Measurements from ENCODE around the gene GSTM5. TPM values are rescaled to one million over a fixed set of nuclear protein-coding genes. Genes with fewer than 3 reads are reported as not detected.

The GSTM5 gene
- total and polyA plus RNA-seq, 2 of the 4 experiments (the other 2 are of a cell fraction): 0.36 to 1.2 TPM

GRCh38 chr1:109713636-109714035 lies 1.6 kb downstream of the GSTM5 start:
- no peak overlapping the region for H2AFZ ChIP-seq (replicated peaks; ENCODE audit: low read length, poor library complexity)
- no peak overlapping the region for H2BK5ac ChIP-seq (ENCODE audit: low read depth, low read length, poor library complexity, severe bottlenecking)
- no peak overlapping the region for H3K23ac ChIP-seq (ENCODE audit: low read depth, low read length)
- no peaks in the 10 kb centered on the region for H3K9me1 ChIP-seq (ENCODE audit: insufficient read depth, low read length)
- H4K8ac ChIP-seq (ENCODE audit: low read depth in 2 of 2, low read length in 2 of 2): no peak overlapping the region
- no peak overlapping the region for H3K4me2 ChIP-seq (ENCODE audit: low read depth, low read length)
- H3K14ac ChIP-seq (replicated peaks; ENCODE audit: low read depth, low read length): no peak overlapping the region
- BruUV-seq (replicated peaks): no TSS peak
- no peak for TF ChIP-seq CTCF (conservative IDR thresholded peaks at IDR 0.05; ENCODE audit: low read depth, low read length)
- TF ChIP-seq SMC3 (IDR thresholded peaks at IDR 0.05; ENCODE audit: low read depth, low read length): no peak
- TF ChIP-seq USF2 (IDR thresholded peaks at IDR 0.05; ENCODE audit: low read depth, low read length): no peak
- TF ChIP-seq RCOR1 (IDR thresholded peaks at IDR 0.05; ENCODE audit: insufficient replicate concordance, low read length): no peak
- no peak for TF ChIP-seq RFX5 (IDR thresholded peaks at IDR 0.05; ENCODE audit: low read depth, low read length)
- TF ChIP-seq MAFK (IDR thresholded peaks at IDR 0.05; ENCODE audit: low read depth, low read length): no peak
- TF ChIP-seq NFE2L2 (IDR thresholded peaks at IDR 0.05; ENCODE audit: low read depth, low read length): no peak
- TF ChIP-seq MXI1 (IDR thresholded peaks at IDR 0.05; ENCODE audit: borderline replicate concordance, low read depth, low read length): no peak
- no peak for TF ChIP-seq ELK1 (IDR thresholded peaks at IDR 0.05; ENCODE audit: borderline replicate concordance, low read depth, low read length)
- no peak for TF ChIP-seq BHLHE40 (IDR thresholded peaks at IDR 0.05; ENCODE audit: low read depth, low read length)
- TF ChIP-seq RAD21 (IDR thresholded peaks at IDR 0.05; ENCODE audit: low read length): no peak
- TF ChIP-seq MAZ (IDR thresholded peaks at IDR 0.05; ENCODE audit: borderline replicate concordance, low read depth, low read length): no peak
- TF ChIP-seq CHD1 (IDR thresholded peaks at IDR 0.05; ENCODE audit: low read depth, low read length): no peak
- TF ChIP-seq POLR2A (IDR thresholded peaks at IDR 0.05; ENCODE audit: low read depth, low read length): no peak
- no peak for TF ChIP-seq CEBPB (IDR thresholded peaks at IDR 0.05; ENCODE audit: low read depth, low read length)
- no peak for TF ChIP-seq FOS (IDR thresholded peaks at IDR 0.05; ENCODE audit: low read depth, low read length)
- dilution Hi-C loops (cut with HindIII; ENCODE audit: low sequenced_read_pairs, unreplicated experiment): no loop called here
- no peak overlapping the region for H2BK20ac ChIP-seq (ENCODE audit: low read depth, low read length)
- no peak overlapping the region for H2AK9ac ChIP-seq (replicated peaks; ENCODE audit: low read depth, low read length, poor library complexity)
- no peak overlapping the region for H3K4me3 ChIP-seq (ENCODE audit: insufficient read depth, low read depth, low read length)
- H4K91ac ChIP-seq (ENCODE audit: insufficient read depth, low read depth, low read length): no peak overlapping the region
- H3K4me1 ChIP-seq (ENCODE audit: control insufficient read depth, insufficient read depth, low read length): 0 out of 2 replicates have a peak, but pooled peaks cover 2% of the 10 kb centered on the region
- ATAC-seq (ENCODE audit: low read depth) (no peak), DNase-seq (no peak)
- H4K5ac ChIP-seq (ENCODE audit: low read depth, low read length): no peak overlapping the region
- peaks cover 2% of the 10 kb centered on the region; the same call in 1 of the 2 replicates for H3K9me3 ChIP-seq (ENCODE audit: control insufficient read depth, insufficient read depth, low read length)
- POLR2A ChIA-PET (ENCODE audit: unreplicated experiment): no interaction called here
- H3K79me1 ChIP-seq (ENCODE audit: low read depth in 1 of 2, low read length in 2 of 2): no peaks in the 10 kb centered on the region
- no peak overlapping the region for H3K9ac ChIP-seq (ENCODE audit: low read depth, low read length)
- H2AK5ac ChIP-seq (ENCODE audit: low read depth, low read length): no peak overlapping the region
- no peak overlapping the region for H3K4ac ChIP-seq (ENCODE audit: low read depth, low read length)
- H3K36me3 ChIP-seq (ENCODE audit: control insufficient read depth, insufficient read depth, low read length): no peaks in the 10 kb centered on the region
- no peak overlapping the region for H3K27ac ChIP-seq (ENCODE audit: insufficient read depth, low read length)
- no peak overlapping the region for H3K56ac ChIP-seq (ENCODE audit: extremely low read depth, insufficient read depth, low read length)
- no peak overlapping the region for H3K18ac ChIP-seq (ENCODE audit: low read depth, low read length)
- intact Hi-C loops (cut with micrococcal nuclease): no loop called here
- in situ Hi-C loops (cut with MboI; ENCODE audit: low sequenced_read_pairs): no loop called here
- no peaks in the 10 kb centered on the region for H4K20me1 ChIP-seq (ENCODE audit: insufficient read depth, low read length)
- no peak overlapping the region for H2BK15ac ChIP-seq (ENCODE audit: low read depth, low read length)
- H3K27me3 ChIP-seq (ENCODE audit: control insufficient read depth, insufficient read depth, low read length): no peaks in the 10 kb centered on the region; the same call in 1 of the 2 replicates
- CTCF ChIA-PET: no interaction called here
- no peak overlapping the region for H2BK120ac ChIP-seq (ENCODE audit: low read depth, low read length)
- 80% methylated on average over 1 of the region's 5 CpGs; no CpG with 5 or more reads in 1 of the 2 experiments for WGBS, 2 experiments (ENCODE audit: extremely low coverage in 2 of 2, insufficient read length in 1 of 2)
